ENCODE measurements around the gene SHOC2.

DNA sequence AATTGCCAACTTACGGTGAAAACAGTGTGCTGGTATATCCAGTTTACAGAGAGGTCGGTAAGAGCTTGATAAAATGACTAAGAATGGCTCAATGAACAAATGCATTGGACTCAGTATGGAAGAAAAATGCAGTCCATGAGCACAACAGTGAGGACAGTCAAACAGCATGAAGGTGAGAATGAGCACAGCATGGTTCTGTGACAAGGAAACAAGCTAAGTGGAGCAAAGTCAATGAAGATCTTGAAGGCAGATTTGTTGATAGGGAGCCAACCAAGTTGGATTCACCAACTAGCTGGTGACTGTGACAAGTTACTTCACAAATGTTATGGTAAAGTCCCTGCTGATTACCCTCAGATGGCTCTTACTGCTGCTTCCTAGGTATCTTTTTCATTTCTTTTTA lies 75.9 kb downstream of the SHOC2 start:
- TF ChIP-seq, protein P1, sequence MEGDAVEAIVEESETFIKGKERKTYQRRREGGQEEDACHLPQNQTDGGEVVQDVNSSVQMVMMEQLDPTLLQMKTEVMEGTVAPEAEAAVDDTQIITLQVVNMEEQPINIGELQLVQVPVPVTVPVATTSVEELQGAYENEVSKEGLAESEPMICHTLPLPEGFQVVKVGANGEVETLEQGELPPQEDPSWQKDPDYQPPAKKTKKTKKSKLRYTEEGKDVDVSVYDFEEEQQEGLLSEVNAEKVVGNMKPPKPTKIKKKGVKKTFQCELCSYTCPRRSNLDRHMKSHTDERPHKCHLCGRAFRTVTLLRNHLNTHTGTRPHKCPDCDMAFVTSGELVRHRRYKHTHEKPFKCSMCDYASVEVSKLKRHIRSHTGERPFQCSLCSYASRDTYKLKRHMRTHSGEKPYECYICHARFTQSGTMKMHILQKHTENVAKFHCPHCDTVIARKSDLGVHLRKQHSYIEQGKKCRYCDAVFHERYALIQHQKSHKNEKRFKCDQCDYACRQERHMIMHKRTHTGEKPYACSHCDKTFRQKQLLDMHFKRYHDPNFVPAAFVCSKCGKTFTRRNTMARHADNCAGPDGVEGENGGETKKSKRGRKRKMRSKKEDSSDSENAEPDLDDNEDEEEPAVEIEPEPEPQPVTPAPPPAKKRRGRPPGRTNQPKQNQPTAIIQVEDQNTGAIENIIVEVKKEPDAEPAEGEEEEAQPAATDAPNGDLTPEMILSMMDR (IDR thresholded peaks at IDR 0.05; ENCODE audit: low read depth, low read length) = no peak
- TF ChIP-seq MYC (IDR thresholded peaks at IDR 0.05; ENCODE audit: low read depth, low read length) = no peak
